HG02884 (cell line): ENCODE results near the gene FLRT1.
"Not testable (repeated sequence)": the region's sequence is repeated elsewhere in the genome, so short reads cannot be mapped to it uniquely, and the experiment has no call there.

ENCODE experiments used
- ATAC-seq: cut with Tn5 transposase; IDR thresholded peaks from one replicate; pipeline ENCODE4 v1.9.1; 2021; ENCODE audit warnings: mild to moderate bottlenecking, moderate library complexity; ENCODE audit not compliant: unreplicated experiment

Gene FLRT1

DNA sequence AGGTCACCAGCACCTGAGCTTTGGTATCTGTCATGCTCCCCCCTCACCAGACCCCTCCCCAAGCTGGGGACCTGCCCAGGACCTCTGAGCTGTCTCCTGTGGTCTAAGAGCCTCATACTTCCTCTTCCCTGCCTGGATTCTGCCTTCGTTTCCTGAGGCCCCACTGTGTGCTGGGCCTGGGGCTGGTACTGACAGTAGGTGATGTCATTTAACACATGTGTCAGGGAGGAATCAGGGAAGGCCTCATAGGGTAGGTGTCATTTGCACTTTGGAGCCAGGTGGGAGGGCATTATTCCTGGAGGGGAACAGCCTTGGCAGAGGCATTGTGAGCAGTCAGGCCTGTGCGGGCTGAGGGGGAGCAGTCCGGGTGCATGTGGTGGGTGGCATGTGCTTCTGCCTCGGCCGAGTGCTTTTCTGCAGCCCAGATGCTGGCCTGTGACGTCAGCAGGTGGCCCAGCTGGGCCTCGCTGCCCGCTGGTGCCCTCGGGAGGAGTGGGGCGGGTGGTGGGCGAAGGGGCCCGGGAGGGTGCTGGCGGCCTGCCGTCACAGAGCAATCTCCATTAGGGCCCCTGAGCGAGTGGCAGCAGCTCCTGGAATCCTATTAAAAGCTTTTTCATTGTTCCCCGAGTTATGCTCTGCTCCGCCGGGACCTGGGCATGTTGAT, 9.1 kb downstream of the FLRT1 start:
- ATAC-seq: no peak

DNA sequence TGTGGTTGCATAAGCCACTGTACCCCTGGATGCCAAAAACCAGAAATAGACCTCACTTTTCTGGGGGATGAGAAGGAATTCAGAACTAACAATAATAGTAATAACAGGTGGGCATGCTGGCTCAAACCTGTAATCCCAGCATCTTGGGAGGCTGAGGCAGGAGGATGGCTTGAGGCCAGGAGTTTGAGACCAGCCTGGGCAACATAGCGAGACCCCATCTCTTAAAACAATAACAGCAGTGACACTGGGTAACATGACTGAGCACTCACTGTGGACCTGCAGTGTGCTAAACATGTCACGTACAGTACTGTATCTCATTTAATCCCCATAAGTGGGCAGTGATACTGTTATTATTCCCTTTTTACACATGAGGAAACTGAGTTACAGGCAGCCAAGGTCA, 10.0 kb downstream of the FLRT1 start:
- no peak for ATAC-seq

DNA sequence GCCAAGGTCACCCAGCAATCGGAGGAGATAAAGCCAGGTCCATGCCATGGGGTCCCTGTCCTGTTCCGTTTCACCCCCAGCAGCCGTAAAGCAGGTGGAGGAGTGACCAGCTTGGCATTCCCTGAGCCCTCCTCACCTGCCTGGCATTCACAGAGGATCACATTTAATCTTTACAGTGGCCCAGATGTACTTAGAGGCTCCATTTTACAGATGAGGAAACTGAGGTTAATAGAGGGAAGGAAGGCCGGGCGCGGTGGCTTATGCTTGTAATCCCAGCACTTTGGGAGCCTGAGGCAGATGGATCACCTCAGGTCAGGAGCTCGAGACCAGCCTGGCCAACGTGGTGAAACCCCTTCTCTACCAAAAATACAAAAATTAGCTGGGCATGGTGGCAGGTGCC, 11.6 kb downstream of the FLRT1 start:
- not testable (repeated sequence) for ATAC-seq

DNA sequence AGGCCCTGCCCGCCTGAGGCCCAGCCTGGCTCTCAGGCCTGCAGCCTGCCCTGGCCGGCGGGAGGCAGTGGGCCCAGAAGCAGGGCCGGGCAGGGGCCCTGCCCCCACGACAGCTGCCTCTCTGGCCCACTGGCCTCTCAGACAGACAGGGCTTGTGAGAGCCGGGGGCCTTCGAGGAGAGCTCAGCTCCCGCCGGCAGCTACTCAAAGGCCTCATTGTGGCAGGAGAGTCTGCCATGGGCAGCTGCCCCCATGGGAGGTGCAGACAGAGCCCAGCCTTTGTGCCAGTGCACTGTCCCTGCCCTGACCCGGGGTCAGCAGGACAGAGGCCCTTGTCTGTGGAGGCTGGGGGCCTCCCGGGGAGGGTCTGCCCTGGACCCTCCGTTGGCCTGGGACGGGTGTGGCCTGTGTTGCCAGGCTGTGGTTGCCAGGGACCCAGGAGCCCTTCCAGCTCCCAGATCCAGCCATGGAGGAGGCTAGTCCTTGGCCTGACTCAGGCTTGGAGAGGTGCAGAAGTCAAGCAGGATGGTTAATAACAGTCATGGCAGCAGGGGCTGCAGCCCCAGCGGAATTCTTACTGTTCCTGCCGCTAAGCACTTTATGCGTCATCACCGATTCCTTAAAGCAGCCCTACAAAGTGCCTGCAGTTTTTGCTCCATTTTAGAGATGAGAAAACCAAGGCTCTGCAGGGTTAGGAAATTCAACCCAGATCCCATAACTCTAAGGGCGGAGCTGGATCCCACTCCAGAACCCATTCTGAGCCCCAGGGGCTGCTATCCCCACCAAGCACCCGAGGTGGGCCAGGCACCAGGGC, 12.5 kb downstream of the FLRT1 start:
- no peak for ATAC-seq

DNA sequence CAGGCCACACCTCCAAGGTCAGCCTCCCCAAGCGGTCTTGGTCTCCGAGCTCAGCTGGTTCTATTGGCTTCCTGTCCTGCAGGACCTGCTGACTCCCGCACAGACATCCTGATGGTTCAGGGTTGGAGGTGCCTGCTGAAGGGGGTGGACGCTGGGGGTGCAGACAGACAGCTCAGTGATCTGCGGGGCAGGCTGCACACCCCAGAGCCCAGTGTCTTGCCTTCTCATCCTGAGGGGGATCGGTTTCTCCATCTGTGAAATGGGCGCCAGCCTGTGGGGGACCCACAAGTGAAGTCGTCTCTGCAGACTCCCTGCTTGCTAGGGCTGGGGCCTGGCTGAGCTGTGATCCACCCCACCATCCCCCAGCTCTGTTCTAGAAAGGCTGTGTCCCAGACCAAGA, 13.8 kb downstream of the FLRT1 start:
- no peak for ATAC-seq

DNA sequence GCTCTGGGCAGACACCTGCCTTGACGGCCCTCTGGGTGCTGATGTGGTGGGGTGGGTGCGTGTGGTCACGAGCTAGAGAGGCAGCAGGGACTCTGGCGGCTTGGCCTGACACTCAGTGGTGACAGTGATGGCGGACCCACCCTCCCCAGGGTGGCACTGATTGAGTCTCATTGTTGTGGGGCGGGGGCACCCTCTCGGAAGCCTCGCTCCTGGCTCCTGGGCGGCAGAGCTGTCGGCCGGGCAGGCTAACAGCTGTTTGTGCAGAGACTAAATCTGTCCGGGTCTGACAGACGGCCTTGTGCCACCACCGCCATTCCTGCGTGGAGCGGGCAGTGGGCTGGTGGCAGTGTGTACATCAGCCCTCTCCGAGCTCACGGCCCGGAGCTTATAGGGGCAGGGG, 15.6 kb downstream of the FLRT1 start:
- ATAC-seq: no peak

DNA sequence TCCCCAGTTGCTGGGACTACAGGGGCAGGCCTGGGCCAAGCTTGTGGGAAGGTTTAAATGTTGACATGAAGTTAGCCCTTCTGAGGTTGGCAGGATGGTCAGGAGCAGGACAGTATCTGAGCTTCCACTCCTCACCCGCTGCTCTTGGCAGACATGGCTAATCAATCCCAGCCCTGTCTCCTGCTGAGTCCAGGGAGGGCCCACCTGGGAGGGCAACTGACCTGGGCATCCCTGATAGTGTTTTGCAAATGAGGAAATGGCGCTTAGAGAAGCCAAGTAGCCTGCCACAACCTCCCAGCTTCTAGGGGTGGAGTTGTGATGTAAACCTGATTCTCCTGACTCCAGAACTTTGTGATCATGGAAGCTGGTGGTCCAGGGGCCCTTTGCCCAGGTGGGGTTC, 16.7 kb downstream of the FLRT1 start:
- ATAC-seq: no peak

DNA sequence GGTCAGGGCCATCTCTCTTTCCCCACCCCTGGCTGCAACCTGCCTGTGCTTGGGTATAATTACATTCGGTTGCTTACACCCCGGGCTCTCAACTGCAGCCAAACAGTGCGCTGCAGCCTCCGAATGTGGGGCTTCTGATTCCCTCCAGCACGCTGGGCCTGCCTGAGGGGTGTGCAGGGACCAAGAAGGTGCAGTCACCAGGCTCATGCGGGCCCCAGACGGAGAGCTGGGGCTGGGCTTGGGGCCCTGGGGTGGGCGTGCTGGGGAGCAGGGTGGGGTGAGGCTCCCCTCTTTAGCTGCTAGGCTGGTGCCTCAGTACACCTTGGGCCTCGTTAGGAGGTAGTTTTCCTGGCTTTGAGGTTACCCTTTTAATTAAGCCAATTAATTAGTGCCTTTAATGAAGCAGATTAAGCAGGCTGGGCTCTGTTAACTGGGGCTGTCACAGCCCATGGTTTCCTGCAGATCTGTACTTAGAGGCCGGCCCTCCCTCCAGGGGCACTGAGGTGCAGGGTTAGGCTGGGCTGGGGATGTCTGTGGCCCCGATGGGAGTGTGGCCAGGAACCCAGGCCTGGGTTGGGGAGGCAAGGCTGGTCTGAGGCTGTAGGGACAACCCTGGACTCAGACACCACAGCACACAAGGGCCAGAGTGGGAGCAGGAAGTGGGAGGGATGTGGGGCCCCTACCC, 17.3 kb downstream of the FLRT1 start:
- ATAC-seq: no peak

DNA sequence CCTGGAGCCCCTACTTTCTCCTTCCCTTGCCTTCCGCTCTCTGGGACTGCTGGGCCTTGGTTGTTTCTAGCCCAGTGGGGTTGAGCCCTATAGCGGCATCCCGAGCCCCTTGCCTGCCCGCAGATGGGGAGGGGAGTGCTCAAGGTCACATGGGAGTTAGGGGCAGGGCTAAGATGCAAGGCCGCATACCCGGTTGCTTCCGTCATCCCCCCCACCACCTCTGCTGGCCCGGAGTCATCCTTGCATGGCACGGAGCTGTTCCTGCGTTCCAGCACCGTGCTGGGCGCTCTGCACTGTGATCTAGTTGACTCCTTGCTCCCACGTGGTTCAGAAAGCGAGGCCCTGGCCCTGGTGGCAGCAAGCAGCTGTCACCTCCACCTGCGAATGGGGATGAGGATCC, 18.0 kb downstream of the FLRT1 start:
- no peak for ATAC-seq

DNA sequence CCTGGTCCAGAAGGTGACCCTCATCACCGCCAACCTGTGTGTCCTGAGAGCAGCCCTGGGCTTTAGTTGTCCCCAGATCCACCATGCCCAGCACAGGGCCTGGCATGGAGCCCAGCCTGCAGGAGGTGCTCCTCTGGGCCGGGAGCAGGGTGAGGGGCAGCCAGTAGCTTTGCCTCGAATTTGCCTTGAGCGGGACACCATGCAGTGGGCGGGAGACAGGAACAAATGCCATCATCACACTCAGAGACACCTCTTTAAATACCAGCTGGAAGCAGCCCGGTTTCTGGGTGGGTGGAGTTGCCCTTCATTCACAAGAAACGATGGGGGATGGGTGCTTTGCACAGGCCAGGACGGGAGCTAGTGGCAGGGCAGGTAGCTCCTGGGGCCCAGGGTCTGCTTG, 19.3 kb downstream of the FLRT1 start:
- no peak for ATAC-seq

DNA sequence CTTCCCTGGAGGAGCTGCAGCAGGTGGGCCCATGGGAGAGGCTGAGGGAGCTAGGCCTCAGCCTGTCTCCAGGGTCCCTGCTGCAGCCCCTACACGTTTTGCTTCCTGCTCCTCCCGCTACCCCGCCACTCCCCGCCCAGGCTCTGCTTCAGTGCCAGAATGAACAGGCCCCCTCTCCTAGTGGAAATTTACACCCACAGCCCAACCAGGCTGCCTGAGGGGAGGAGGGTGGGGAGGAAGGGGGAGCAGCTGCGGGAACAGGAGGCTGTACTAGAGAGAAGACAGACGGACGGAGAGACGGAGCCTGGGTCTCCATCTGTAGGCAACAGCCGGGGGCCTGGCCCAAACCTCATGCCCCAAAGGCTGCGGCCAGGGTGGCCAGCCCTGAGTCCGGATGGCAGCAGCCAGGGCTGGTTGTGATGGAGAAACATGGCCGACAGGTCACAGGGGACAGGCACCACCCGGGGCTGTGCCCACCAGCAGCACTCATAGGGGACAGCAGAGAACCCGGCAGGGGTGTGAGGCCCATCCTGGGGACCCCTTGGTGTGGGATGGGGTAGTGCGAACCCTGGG, 20.6 kb downstream of the FLRT1 start:
- ATAC-seq: no peak

DNA sequence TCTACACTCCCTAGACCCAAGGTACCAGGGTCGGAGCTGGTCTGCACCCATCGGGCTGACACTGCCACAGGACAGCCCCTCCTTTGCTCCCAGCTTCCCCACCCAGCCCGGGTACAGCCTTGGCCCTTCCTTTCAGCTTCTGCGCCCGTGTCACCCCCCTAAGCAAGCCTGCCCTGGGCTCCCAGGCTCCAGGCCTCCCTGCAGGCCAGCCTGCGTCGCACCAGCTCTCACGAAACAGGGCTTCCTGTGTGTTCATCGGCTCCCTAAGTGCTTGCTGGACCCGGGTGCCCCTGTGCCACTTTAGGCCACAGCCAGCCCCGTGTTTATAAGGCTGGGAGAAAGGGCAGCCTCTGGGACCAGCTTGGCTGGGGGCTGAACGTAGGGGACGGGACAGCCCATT, 21.1 kb downstream of the FLRT1 start:
- ATAC-seq: no peak

DNA sequence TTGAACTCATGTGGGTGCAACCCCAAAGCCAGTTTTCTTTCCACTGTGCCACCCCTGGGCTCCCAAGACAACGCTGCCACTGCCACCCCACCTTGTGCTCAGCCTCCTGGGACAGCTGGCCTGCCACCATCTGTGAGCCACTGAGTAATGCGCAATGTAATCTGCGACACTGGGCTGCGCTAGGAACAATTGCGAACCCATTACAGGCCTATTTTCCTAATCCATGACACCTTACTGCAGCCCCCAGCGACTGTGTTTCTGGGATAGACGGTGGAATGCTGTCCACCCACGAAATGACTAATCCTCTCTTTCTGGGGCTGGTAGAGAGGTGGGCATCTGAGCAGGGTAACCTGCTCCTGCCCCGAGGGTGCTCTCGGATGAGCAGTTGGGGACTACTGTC, 22.2 kb downstream of the FLRT1 start:
- no peak for ATAC-seq

DNA sequence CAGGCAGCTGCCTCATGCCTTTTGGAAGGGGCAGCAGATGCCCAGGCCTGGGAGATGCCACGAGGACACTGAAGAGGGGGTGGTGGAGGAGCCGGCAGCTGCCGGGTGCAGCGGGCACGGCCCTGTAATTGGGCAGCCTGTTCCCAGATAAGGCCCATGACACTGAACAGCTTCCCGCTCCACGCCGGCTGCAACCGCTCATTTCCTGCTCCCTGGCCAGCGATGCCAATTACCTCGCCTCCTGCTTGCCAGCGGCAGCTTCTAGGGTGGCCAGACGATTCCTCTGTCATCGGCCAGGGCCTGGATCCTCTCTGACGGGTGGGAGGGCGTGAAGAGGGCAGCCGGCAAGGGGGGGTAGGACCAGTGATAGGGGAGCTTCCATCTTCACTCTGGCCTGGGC, 22.8 kb downstream of the FLRT1 start:
- ATAC-seq: no peak

DNA sequence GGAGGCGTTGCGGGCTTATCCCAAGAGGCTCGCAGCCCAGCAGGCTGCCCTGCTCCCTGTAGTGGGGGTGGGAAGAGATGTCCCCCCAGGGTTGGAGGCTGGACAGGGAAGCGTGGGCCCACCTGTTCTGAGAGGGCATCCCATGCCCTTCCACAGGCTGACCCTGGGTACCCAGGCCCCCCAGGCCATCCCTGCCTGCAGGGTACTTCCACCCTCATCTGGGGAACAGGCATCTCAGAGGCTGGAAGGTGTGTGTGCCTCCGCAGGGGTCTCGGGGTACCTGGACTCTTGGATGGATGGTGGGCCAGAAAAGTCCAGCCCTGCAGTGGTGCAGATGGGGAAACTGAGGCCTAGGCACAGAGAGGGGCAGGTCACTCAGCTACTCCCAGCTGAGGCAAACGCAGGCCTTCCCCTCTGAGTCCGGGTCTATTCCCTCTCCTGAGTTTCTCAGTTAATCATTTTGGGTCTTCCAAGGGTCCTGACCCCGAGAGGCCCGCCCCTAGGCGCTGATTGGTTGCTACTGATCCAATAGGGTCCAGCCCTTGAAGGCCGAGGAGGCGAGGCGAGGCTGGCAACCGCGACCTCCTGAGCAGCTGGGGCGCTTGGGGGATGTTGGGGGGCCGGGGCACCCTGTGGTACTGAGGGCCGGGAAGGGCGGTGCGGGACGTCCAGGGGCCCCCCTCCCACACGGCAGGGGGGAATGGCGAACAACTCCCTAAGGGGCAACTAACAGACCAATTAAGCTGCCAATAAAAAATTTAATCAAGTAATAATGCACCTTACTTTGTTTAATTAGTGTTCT, 23.8 kb downstream of the FLRT1 start:
- no peak for ATAC-seq

DNA sequence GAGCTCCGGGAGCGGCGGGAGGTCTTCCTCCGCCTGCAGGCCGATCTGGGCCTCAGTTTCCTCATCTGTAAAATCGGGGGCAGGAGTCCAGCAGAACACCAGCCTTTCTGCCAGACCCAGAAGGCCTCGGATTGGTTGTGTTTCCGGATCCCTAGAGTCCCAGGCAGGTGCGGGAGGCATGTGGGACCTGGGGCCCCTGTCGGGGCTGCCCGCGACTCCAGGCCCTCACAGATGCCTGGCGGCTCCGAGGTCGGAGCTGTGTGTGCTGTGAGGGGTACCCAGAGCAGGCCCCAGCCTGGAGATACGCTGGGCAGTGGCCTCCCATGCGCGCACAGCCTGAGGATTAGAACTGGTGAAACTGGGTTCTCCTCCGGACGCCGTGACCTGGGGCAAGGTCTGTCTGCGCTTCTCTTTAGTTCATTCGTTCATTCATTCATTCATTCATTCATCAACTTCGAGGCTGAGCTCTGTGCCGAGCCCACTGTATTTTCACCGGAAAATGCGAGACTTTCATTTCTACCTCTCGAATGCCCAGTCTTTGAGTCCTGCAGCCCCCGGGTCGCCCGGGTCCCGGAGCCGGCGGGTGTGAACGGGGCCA, 24.6 kb downstream of the FLRT1 start:
- no peak for ATAC-seq

DNA sequence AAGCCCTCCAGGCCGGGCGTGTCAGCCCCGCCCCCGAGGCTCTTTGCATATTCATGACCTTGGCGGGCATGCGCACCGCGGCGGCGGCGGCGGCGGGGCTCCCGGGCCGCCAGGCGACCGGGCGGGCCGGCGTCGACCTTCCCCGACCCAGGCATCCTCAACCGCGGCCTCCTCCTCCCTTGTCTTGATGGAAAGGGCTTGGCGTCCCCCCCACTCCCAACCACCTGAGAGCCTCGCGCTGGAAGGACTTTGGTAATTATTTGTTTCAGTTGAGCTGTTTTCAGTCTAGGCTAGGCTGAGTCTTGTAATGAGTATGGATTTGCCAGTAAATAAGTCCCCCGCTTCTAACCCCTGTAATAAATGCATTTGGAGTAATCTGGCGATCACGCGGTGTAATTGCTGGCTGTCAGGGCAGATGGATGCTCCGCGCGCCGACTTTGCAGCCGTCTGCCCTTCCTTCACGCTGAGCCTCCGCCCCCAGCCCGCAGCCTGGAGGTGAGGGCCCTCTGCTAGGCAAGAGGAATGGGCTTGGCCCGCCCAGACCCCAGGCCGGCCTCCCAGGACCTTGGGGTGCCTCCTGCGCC, 25.2 kb downstream of the FLRT1 start:
- no peak for ATAC-seq

DNA sequence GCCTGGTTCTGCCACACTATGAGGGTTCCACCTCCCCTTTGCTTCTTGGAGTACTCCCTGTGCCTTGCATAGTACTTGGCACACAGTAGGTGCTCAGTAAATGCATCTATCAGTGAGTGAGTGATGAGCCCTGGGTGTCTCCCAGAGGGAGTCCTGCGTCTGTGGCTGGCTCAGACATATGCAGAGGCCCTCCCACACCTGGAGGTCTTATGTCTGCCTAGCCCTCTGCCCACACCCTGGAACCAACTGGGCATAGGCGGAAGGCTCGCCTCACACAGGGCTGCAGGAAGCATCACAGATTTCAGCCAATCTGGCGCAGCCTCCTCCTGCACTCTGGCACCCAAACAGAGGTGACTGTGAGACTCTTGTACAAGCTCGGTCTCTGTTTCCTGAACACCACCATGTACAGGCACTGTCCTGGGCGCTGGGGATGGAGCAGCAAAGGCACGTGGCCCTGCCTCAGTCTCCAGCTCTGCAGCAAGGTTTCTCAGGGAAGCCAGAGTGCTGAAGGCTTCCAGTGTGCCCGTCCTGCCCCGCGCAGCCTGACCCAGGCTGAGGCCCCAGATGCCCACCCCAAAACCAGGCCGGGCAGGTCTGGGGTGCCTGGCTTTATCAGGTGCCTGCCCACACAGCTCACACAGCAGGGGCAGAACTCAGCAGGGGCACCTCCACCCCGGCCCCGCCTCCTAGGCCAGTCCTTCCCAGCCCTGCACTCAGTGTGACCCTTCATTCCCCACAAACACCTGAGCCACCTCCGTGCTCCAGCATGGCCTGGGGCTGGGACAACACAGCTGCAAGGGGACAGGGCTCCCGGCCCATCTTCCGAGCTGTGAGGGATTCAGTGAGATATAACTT, 26.7 kb downstream of the FLRT1 start:
- ATAC-seq: no peak

DNA sequence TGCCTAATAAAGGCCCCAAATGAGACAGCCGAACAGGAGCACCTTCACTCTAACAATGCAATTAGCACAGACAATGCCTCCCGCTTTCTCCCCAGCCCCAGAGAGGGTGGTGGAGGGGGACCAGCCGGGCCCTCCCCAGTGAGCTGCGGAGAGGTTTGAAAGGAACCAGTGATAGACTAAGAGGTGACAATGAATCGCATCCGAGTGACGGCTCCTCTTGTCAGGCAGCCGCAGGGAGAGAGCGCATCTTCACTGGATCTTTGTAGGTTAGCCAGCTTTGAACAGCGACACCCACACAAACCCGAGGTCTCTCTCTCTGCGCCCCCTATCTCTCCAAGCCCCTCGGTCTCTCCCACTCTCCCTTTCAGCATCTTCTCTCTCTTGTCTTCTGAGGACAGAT, 28.0 kb downstream of the FLRT1 start:
- no peak for ATAC-seq
